Left kidney (tissue), 2 donors: ENCODE measurements around the gene SLC26A5. TPM values are rescaled to one million over a fixed set of nuclear protein-coding genes. Genes with fewer than 3 reads are reported as not detected.
"Not testable (repeated sequence)": the region's sequence is repeated elsewhere in the genome, so short reads cannot be mapped to it uniquely, and the experiment has no call there.

Experiments
- DNase-seq: peaks from one replicate; pipeline ENCODE4 v3.0.0-alpha.2; 2013
- polyA plus RNA-seq: library from polyadenylated mRNA; unstranded; fragments of 120-200 nt; gene quantifications from one replicate; pipeline ENCODE4 v1.2.1, GENCODE V29; 2013; ENCODE audit not compliant: insufficient read length

SLC26A5 gene
- polyA plus RNA-seq, 1 donor: 0.75 TPM

GRCh38 chr7:103405789-103406613, 40.0 kb downstream of the SLC26A5 start:
- DNase-seq: not testable (repeated sequence)

GRCh38 chr7:103399687-103400086, 46.3 kb downstream of the SLC26A5 start:
- not testable (repeated sequence) for DNase-seq

- DNase-seq: no peak
These were observed 47.4 kb downstream of the SLC26A5 start for GRCh38 chr7:103398483-103399127.

GRCh38 chr7:103396471-103396870, 49.5 kb downstream of the SLC26A5 start:
- no peak for DNase-seq

GRCh38 chr7:103395071-103395470, 50.9 kb downstream of the SLC26A5 start:
- no peak for DNase-seq

GRCh38 chr7:103394566-103394965, 51.4 kb downstream of the SLC26A5 start:
- no peak for DNase-seq

- DNase-seq: no peak
These were observed 54.0 kb downstream of the SLC26A5 start for GRCh38 chr7:103391976-103392375.

GRCh38 chr7:103391150-103391549, 54.9 kb downstream of the SLC26A5 start:
- no peak for DNase-seq

- DNase-seq: no peak
These were observed 56.7 kb downstream of the SLC26A5 start for GRCh38 chr7:103389263-103389662.

- no peak for DNase-seq
These were observed 57.4 kb downstream of the SLC26A5 start for GRCh38 chr7:103388469-103389140.

GRCh38 chr7:103387242-103387641, 58.8 kb downstream of the SLC26A5 start:
- DNase-seq: no peak

- no peak for DNase-seq
These were observed 64.0 kb downstream of the SLC26A5 start for GRCh38 chr7:103382032-103382402.

GRCh38 chr7:103381280-103382031, 64.6 kb downstream of the SLC26A5 start:
- DNase-seq: no peak

GRCh38 chr7:103380395-103381191, 65.4 kb downstream of the SLC26A5 start:
- DNase-seq: no peak

GRCh38 chr7:103379270-103379975, 66.6 kb downstream of the SLC26A5 start:
- no peak for DNase-seq

- DNase-seq: no peak
These were observed 72.0 kb downstream of the SLC26A5 start for GRCh38 chr7:103373866-103374643.

GRCh38 chr7:103369432-103369831, 76.6 kb downstream of the SLC26A5 start:
- DNase-seq: no peak

- DNase-seq: no peak
These were observed 96.2 kb downstream of the SLC26A5 start for GRCh38 chr7:103349805-103350204.

- no peak for DNase-seq
These were observed 97.0 kb downstream of the SLC26A5 start for GRCh38 chr7:103348959-103349358.

GRCh38 chr7:103348452-103348851, 97.6 kb downstream of the SLC26A5 start:
- no peak for DNase-seq
